Stomach (tissue), 4 donors: ENCODE results near the gene WNT9B.

Experiments
- CTCF ChIP-seq, 7 experiments: fragments of 450-650 bp in 4 of 7; fragments of 200-600 bp in 3 of 7; sonication (generic) in 3 of 7; IDR thresholded peaks; one replicate each; pipeline ENCODE4 v1.5.1; 2016 to 2019; ENCODE audit warnings: antibody characterized with exemption in 7 of 7, control low read depth in 2 of 7, mild to moderate bottlenecking in 1 of 7
- EP300 ChIP-seq: sonication (generic); formaldehyde crosslinking; IDR thresholded peaks from one replicate; pipeline ENCODE4 v1.6.1; 2017; ENCODE audit warnings: antibody characterized with exemption
- POLR2A ChIP-seq, 4 donors: fragments of 450-650 bp; IDR thresholded peaks; one replicate each; pipeline ENCODE4 v1.6.1; 2016; ENCODE audit warnings: antibody characterized with exemption in 4 of 4, control low read depth in 2 of 4, mild to moderate bottlenecking in 1 of 4, moderate library complexity in 1 of 4

GRCh38 chr17:46847204-46848191 lies 3.9 kb upstream of the WNT9B start:
- no peak for TF ChIP-seq CTCF (IDR thresholded peaks at IDR 0.05)
- TF ChIP-seq POLR2A (IDR thresholded peaks at IDR 0.05): no peak
- no peak for TF ChIP-seq EP300
